AML-193 (cell line): ENCODE measurements around the gene HSD11B2.

Experiments
- DNase-seq, 2 experiments: peaks; one replicate each; lab custom pipeline; 2025; lab: John Stamatoyannopoulos, UW

Gene HSD11B2

DNA sequence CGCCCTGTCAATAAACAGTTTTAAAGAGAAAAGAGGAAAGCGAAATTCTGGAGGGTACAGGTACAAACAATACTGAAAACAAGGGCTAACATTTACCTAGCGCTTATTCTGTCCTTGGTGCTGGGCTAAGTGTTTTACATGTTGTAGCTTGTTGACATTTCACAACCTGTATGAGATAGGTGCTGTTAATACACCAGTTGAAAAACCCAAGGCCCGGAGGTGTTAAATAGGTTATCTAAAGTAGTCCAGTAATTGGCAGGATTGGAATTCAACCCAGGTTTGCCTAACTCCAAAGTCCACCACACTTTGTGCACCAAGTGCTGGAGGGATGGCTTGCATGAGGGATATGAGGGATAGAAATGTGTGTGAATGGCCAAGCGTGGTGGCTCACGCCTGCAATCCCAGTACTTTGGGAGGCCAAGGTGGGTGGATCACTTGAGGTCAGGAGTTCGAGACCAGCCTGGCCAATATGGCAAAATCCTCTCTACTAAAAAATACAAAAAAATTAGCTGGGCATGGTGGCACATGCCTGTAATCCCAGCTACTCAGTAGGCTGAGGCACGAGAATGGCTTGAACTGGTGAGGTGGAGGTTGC lies 47.1 kb downstream of the HSD11B2 start:
- DNase-seq: no peak

DNA sequence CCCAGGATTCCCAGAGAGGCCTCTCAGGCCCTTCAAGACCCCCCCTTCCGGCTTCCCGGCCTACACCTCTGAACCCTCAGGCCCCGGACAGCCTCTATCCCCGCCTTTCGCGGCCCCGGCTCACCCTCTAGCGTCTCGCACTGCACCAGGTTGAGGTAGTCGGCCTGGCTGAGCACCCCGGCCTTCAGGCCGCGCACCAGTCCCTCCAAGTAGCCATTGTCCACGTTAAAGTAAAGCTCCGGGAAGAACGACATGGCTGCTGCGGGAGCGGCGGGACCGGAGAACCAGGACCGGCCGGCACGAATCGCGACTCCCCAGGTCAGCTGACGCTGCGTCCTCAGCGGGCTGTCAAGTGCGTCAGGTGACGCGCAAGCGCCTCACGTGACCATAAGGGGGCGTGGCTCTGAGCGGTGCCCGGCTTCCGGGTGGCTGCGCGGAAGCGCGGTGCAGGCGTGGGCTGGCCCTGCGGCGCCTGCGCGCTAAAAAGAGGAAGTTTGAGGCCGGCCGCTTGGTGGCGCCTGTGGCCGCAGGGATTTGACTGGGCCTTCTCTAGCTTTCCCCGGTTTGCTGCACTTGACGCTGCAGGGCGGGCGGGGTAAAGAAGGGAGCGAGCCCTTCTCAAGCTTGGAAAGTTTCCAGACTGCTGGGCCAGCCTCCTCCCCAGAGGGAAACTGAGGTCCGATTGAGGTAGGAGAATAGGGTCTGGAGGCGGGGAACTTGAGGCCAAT lies 50.1 kb downstream of the HSD11B2 start, which contains the start of gene ATP6V0D1:
TSS of gene ATP6V0D1 (minus strand) at position 325 of the 728 bp plus-strand sequence. CDS start at position 254, 71 bp downstream.
- peak; percentile 92 to 94 for DNase-seq

DNA sequence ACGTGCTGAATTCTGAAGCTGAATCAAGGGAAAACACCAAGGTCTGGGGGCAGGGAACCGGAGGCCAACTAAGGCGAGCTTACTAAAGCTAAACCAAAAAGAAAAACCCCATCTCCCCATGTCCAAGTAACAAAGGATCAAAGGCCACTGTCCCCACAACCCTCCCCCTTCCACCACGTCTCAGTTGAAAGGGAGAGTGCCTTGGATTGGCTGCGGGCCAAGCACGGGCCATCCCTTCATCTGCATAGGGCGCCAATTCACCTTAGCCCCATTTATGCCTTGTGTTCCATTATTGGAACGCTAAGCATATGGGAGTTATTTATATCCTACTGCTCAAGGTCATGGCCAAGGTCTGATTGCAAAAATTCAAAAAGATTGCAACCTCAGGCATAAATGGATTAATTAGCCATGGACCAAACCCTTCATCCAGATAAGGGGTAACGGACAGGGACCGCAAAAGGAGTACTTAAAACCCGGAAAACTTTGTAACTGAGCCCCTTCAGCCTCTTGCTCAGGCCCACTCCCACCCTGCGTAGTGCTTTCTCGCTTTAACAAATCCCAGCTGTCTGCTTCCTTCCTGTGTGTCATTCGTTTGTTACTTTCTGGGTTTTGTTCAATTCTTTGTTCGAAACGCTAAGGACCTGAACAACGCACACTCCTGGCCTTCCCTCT lies 50.8 kb downstream of the HSD11B2 start:
- peak in 1 of 2 experiments; percentile 55 for DNase-seq

DNA sequence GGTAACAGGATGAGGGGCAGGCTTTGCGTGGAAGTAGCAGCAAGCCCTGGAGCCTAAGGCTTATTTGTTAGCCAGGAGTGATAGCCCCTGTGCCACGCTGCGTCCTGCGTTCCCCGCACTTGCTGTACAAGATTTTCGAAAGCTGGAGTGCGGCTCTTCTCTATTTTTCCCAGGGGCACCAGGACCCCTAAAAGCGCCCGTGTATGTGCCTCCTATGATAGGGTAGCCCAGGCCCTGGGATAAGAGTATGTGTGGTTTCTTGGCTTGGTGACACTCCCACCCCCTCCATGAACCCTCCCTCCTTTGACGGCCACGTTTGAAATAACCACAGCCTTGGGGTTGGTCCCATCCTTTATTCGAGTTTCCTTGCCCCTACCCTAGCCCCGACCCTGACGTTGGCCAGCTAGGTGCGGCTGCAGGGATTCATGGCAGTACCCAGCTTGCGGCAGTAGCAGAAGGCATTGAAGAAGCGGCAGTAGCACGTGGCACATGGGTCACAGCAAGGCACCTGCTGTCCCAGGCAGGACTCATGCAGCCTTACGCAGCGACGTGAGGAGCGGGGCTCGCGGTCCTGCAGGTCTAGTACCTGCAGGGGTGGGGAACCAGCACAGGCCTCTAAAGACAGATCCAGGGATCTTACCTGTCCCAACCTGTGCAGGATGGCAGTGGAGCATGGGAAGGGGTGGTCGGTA lies 51.5 kb downstream of the HSD11B2 start:
- DNase-seq: no peak

DNA sequence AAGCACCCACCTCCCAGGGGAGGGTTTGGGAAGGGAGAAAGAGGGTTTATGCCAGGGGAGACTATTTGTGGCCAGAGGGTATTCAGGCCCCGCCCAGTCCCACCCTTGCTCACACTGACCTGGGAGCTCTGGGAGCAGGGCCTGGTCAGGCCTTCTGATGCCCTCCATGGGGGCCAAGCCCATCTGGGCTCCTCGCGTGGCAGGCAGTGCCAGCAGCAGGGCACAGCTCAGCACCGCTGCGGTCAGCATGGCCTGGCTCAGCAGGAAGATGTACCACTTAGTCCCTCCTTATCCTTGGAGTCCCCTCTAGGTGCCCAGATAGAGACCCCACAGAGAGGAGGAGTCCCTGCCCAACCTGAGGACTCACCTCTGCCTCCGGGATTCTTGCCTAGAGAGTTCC lies 52.2 kb downstream of the HSD11B2 start, which contains the start of gene AGRP:
TSS of gene AGRP (minus strand) at position 398 of the 400 bp plus-strand sequence. CDS start at position 249, 149 bp downstream.
- DNase-seq: no peak

DNA sequence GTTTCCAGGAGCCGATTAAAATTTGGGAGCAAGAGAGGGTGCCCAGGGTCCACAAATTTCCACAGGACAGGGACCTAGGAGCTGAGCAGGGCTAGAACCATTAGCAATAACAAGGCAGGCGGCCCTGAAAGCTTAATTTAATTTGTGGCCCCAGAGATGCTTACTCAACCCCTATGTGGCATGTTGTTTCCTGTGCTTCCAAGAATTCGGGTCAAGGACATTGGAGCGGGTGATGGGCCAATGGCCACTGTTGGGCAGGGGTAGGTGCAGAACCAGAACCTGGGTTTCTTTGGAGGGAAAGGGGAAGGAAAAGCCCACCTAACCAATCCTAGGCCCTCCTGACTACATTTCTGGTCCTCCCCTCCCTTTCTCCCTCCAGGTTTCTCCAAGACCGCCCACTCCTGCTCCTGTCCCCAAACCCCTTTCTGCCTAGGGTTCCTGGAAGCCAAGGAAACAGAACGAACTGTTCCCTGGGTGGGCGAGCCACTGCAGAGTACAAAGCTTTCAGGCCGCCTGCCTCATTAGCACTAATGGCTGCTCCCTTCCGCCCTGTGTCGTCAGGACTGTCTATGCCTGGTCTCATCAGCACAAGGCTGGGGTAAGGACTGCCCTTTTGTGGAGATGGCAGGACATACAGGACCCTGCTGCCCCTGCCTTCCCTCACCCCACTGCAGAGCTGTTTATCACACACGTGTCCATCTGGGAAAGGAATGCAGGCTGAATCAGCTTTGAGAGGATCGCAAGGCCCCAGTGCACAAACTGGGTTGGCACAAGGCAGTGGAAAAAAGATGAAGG lies 53.0 kb downstream of the HSD11B2 start:
- no peak for DNase-seq

DNA sequence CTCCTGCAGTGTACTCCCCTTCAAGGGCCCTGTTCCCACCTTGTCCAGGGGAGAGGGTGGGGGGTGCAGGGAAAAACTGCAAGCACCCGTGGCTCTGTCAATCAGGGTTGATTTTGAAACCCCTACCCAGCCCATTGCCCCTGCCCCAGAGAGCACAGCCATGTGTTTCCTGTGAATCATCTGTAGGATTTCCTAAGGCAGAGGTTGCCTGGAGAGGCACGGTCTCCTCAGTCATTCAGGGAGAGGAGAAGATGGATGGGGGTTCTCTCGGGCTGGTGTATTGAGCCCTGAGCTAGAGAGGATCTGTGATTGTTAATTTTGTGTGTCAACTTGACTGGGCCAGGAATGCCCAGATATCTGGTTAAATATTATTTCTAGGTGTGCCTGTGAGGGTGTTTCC lies 55.9 kb downstream of the HSD11B2 start:
- peak; percentile 29 to 46 for DNase-seq
